Central memory CD8-positive, alpha-beta T cell (primary cell): ENCODE results near the gene HSPB2.
"Not testable (repeated sequence)": the region's sequence is repeated elsewhere in the genome, so short reads cannot be mapped to it uniquely, and the experiment has no call there.

Experiments
- ATAC-seq: fragments of 150-1000 bp; cut with Tn5 transposase; replicated peaks from 2 replicates; pipeline ENCODE4 v1.10.0; 2022; ENCODE audit warnings: mild to moderate bottlenecking, moderate FRiP score, moderate number of reproducible peaks; ENCODE audit not compliant: poor library complexity, severe bottlenecking; ENCODE audit errors: extremely low read depth
- DNase-seq, 2 donors: peaks; one replicate each; pipeline ENCODE4 v3.0.0; 2021; ENCODE audit warnings: low spot score in 2 of 2
- H3K27ac Mint-ChIP-seq: one replicate; pipeline ENCODE4 v1.8.0; 2022; ENCODE audit warnings: low read depth, mild to moderate bottlenecking, moderate library complexity, mixed read lengths
- H3K27me3 Mint-ChIP-seq: one replicate; pipeline ENCODE4 v1.8.0; 2022; ENCODE audit warnings: mixed read lengths
- H3K36me3 Mint-ChIP-seq: one replicate; pipeline ENCODE4 v1.8.0; 2022; ENCODE audit warnings: mild to moderate bottlenecking, moderate library complexity, mixed read lengths; ENCODE audit not compliant: insufficient read depth
- H3K4me1 Mint-ChIP-seq: one replicate; pipeline ENCODE4 v1.8.0; 2022; ENCODE audit warnings: mixed read lengths
- H3K4me3 Mint-ChIP-seq: one replicate; pipeline ENCODE4 v1.8.0; 2022; ENCODE audit warnings: mild to moderate bottlenecking, moderate library complexity, mixed read lengths
- H3K9me3 Mint-ChIP-seq: one replicate; pipeline ENCODE4 v1.8.0; 2022; ENCODE audit warnings: mixed read lengths

HSPB2 gene

GRCh38 chr11:111912535-111912934, at the start of gene HSPB2:
TSS of gene HSPB2 (plus strand) at chr11:111912734. CDS start at chr11:111912830, 96 bp downstream.
- Mint-ChIP-seq H3K27ac (no peak within 1 kb of the TSS), H3K27me3 (peaks cover 69% of the 10 kb centered on the region), H3K4me1 (no peaks in the 10 kb centered on the region), H3K9me3 (no peaks in the 10 kb centered on the region), H3K4me3 (no peak within 1 kb of the TSS), H3K36me3 (no peaks in the 10 kb centered on the region)
- DNase-seq (no peak), ATAC-seq (no peak)

GRCh38 chr11:111870113-111870512, 42.4 kb upstream of the HSPB2 start:
- Mint-ChIP-seq H3K27me3 (no peaks in the 10 kb centered on the region), H3K4me1 (peaks cover 26% of the 10 kb centered on the region), H3K4me3 (peak overlapping the region; percentile 82), H3K27ac (no peak overlapping the region), H3K9me3 (no peaks in the 10 kb centered on the region), H3K36me3 (peaks cover 35% of the 10 kb centered on the region)
- DNase-seq (no peak), ATAC-seq (no peak)

- Mint-ChIP-seq H3K27me3 (no peaks in the 10 kb centered on the region), H3K9me3 (no peaks in the 10 kb centered on the region), H3K36me3 (peaks cover 35% of the 10 kb centered on the region), H3K27ac (peak overlapping the region; percentile 96), H3K4me1 (peaks cover 26% of the 10 kb centered on the region), H3K4me3 (peak overlapping the region; percentile 82)
- ATAC-seq (no peak), DNase-seq (no peak)
Measured at GRCh38 chr11:111870522-111870885, 42.0 kb upstream of the HSPB2 start.

- DNase-seq: peak; percentile 82 to 89
Measured at GRCh38 chr11:111870886-111871692, 41.4 kb upstream of the HSPB2 start, which contains the start of gene ALG9. TSS of gene ALG9 (minus strand) at chr11:111871581. CDS start at chr11:111871482, 99 bp downstream.

GRCh38 chr11:111871693-111872161, 40.8 kb upstream of the HSPB2 start:
- DNase-seq: no peak
- H3K36me3 Mint-ChIP-seq: peaks cover 26% of the 10 kb centered on the region
- H3K27ac Mint-ChIP-seq: peak overlapping the region; percentile 96
- H3K4me1 Mint-ChIP-seq: peaks cover 26% of the 10 kb centered on the region
- H3K9me3 Mint-ChIP-seq: no peaks in the 10 kb centered on the region
- ATAC-seq: no peak
- H3K27me3 Mint-ChIP-seq: no peaks in the 10 kb centered on the region
- H3K4me3 Mint-ChIP-seq: peak overlapping the region; percentile 82

More at GRCh38 chr11:111870886-111871692, 41.4 kb upstream of the HSPB2 start, which contains the start of gene ALG9:
- peak; percentile 87 for ATAC-seq
- Mint-ChIP-seq H3K36me3 (peaks cover 32% of the 10 kb centered on the region), H3K9me3 (no peaks in the 10 kb centered on the region), H3K4me3 (peak within 1 kb of the TSS; percentile 82), H3K27ac (peak within 1 kb of the TSS; percentile 96), H3K4me1 (peaks cover 26% of the 10 kb centered on the region), H3K27me3 (no peaks in the 10 kb centered on the region)

- H3K4me1 Mint-ChIP-seq: peaks cover 15% of the 10 kb centered on the region
- peak overlapping the region; percentile 81 for H3K4me3 Mint-ChIP-seq
- H3K27me3 Mint-ChIP-seq: no peaks in the 10 kb centered on the region
- peaks cover 20% of the 10 kb centered on the region for H3K36me3 Mint-ChIP-seq
- no peak for DNase-seq
- peaks cover 6% of the 10 kb centered on the region for H3K9me3 Mint-ChIP-seq
- peak overlapping the region; percentile 99 for H3K27ac Mint-ChIP-seq
- ATAC-seq: peak; percentile 2
Measured at GRCh38 chr11:111878385-111878848, 34.1 kb upstream of the HSPB2 start.

- peaks cover 15% of the 10 kb centered on the region for H3K4me1 Mint-ChIP-seq
- ATAC-seq: peak; percentile 93
- H3K4me3 Mint-ChIP-seq: peak within 1 kb of the TSS; percentile 81
- H3K9me3 Mint-ChIP-seq: peaks cover 6% of the 10 kb centered on the region
- no peaks in the 10 kb centered on the region for H3K27me3 Mint-ChIP-seq
- peak within 1 kb of the TSS; percentile 99 for H3K27ac Mint-ChIP-seq
- H3K36me3 Mint-ChIP-seq: peaks cover 21% of the 10 kb centered on the region
- peak; percentile 93 to 97 for DNase-seq
Measured at GRCh38 chr11:111878849-111879636, 33.5 kb upstream of the HSPB2 start, which contains the start of the genes CFAP68 and FDXACB1. TSS of gene CFAP68 (plus strand) at chr11:111879541. CDS start at chr11:111879561, 20 bp downstream. TSS of gene FDXACB1 (minus strand) at chr11:111879165. CDS start at chr11:111879132, 33 bp downstream.

GRCh38 chr11:111879637-111879960, 32.9 kb upstream of the HSPB2 start:
- DNase-seq: no peak
- Mint-ChIP-seq H3K4me3 (peak overlapping the region; percentile 81), H3K27ac (peak overlapping the region; percentile 99), H3K27me3 (no peaks in the 10 kb centered on the region), H3K36me3 (peaks cover 21% of the 10 kb centered on the region), H3K4me1 (peaks cover 15% of the 10 kb centered on the region), H3K9me3 (peaks cover 6% of the 10 kb centered on the region)
- ATAC-seq: no peak

- Mint-ChIP-seq H3K27me3 (no peaks in the 10 kb centered on the region), H3K4me1 (peaks cover 15% of the 10 kb centered on the region), H3K4me3 (no peak overlapping the region), H3K36me3 (peaks cover 17% of the 10 kb centered on the region), H3K27ac (no peak overlapping the region), H3K9me3 (peaks cover 6% of the 10 kb centered on the region)
- DNase-seq: no peak
- ATAC-seq: no peak
Measured at GRCh38 chr11:111882202-111882601, 30.3 kb upstream of the HSPB2 start.

- H3K4me3 Mint-ChIP-seq, ATAC-seq, H3K9me3 Mint-ChIP-seq, H3K4me1 Mint-ChIP-seq, H3K36me3 Mint-ChIP-seq, DNase-seq, H3K27me3 Mint-ChIP-seq, H3K27ac Mint-ChIP-seq: not testable (repeated sequence)
Measured at GRCh38 chr11:111885053-111885452, 27.5 kb upstream of the HSPB2 start.

GRCh38 chr11:111886032-111886431, 26.5 kb upstream of the HSPB2 start:
- Mint-ChIP-seq H3K9me3 (no peaks in the 10 kb centered on the region), H3K4me1 (no peaks in the 10 kb centered on the region), H3K27me3 (no peaks in the 10 kb centered on the region), H3K36me3 (peaks cover 4% of the 10 kb centered on the region), H3K4me3 (no peak overlapping the region), H3K27ac (no peak overlapping the region)
- DNase-seq: no peak
- no peak for ATAC-seq

GRCh38 chr11:111886844-111887243, 25.7 kb upstream of the HSPB2 start:
- H3K27me3 Mint-ChIP-seq: no peaks in the 10 kb centered on the region
- no peak for DNase-seq
- H3K36me3 Mint-ChIP-seq: peaks cover 4% of the 10 kb centered on the region
- no peak overlapping the region for H3K4me3 Mint-ChIP-seq
- H3K27ac Mint-ChIP-seq: no peak overlapping the region
- no peak for ATAC-seq
- no peaks in the 10 kb centered on the region for H3K4me1 Mint-ChIP-seq
- H3K9me3 Mint-ChIP-seq: no peaks in the 10 kb centered on the region
